ENCODE results near the gene SLC12A2. TPM values are rescaled to one million over a fixed set of nuclear protein-coding genes. Genes with fewer than 3 reads are reported as not detected.

The SLC12A2 gene
- total and polyA plus RNA-seq, 9 of the 15 experiments (the other 6 are each of a cell fraction or from before 2014, with no cell fraction given): 5.1 to 20.3 (median 12.6) TPM

- in situ Hi-C loops (cut with MboI): no loop called here
- BruUV-seq (replicated peaks): no TSS peak
- H3K36me3 ChIP-seq (ENCODE audit: control insufficient read depth, insufficient read depth, low read length): 0 out of 3 replicates have a peak, but pooled peaks cover 2% of the 10 kb centered on the region
- no peaks in the 10 kb centered on the region for H4K20me1 ChIP-seq (replicated peaks; ENCODE audit: control insufficient read depth, insufficient read depth, low read length)
- no peak overlapping the region for H3K9ac ChIP-seq (ENCODE audit: insufficient read depth in 1 of 2, low read depth in 2 of 2, low read length in 2 of 2)
- H3K4me1 ChIP-seq (replicated peaks in 1 of 2; ENCODE audit: control insufficient read depth in 2 of 2, insufficient read depth in 2 of 2, low read length in 2 of 2): no peaks in the 10 kb centered on the region
- H3K9me3 ChIP-seq (replicated peaks; ENCODE audit: control insufficient read depth, insufficient read depth, low read depth, low read length): no peaks in the 10 kb centered on the region
- TF ChIP-seq, protein P1, sequence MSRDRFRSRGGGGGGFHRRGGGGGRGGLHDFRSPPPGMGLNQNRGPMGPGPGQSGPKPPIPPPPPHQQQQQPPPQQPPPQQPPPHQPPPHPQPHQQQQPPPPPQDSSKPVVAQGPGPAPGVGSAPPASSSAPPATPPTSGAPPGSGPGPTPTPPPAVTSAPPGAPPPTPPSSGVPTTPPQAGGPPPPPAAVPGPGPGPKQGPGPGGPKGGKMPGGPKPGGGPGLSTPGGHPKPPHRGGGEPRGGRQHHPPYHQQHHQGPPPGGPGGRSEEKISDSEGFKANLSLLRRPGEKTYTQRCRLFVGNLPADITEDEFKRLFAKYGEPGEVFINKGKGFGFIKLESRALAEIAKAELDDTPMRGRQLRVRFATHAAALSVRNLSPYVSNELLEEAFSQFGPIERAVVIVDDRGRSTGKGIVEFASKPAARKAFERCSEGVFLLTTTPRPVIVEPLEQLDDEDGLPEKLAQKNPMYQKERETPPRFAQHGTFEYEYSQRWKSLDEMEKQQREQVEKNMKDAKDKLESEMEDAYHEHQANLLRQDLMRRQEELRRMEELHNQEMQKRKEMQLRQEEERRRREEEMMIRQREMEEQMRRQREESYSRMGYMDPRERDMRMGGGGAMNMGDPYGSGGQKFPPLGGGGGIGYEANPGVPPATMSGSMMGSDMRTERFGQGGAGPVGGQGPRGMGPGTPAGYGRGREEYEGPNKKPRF (IDR thresholded peaks at IDR 0.05; ENCODE audit: low read depth, low read length): no peak
- no peaks in the 10 kb centered on the region for H3K27me3 ChIP-seq (ENCODE audit: control insufficient read depth in 2 of 2, insufficient read depth in 2 of 2, low read length in 2 of 2)
- no peak overlapping the region for H3K4me2 ChIP-seq (ENCODE audit: insufficient read depth, low read length)
- intact Hi-C loops (cut with micrococcal nuclease): no loop called here
- 65% methylated on average over 4 of the region's 4 CpGs for WGBS (ENCODE audit: insufficient coverage, low coverage, missing lambda C conversion rate)
- no peak overlapping the region for H2AFZ ChIP-seq (ENCODE audit: low read depth, low read length)
- CTCF ChIA-PET (ENCODE audit: low intra/inter-chr PET ratio): interaction anchor here (0.6 kb wide), 1 partner anchor 67 kb away, joined by 3 read pairs; no protein-coding TSS in a partner anchor
- H3K79me2 ChIP-seq (ENCODE audit: control insufficient read depth, insufficient read depth, low read length): no peaks in the 10 kb centered on the region
- H3K9me1 ChIP-seq (ENCODE audit: control insufficient read depth, insufficient read depth, low read length): no peaks in the 10 kb centered on the region
- FAIRE-seq (peak; percentile 44), ATAC-seq (no peak), DNase-seq (ENCODE audit: extremely low read depth in 1 of 4, low spot score in 3 of 4) (no peak)
- POLR2A ChIA-PET: interaction anchor here (1.2 kb wide), 1 partner anchor 15 kb away, joined by 3 read pairs; no protein-coding TSS in a partner anchor
- H3K27ac ChIP-seq (ENCODE audit: extremely low read depth, low read depth, low read length): no peak overlapping the region
- no peak overlapping the region for H3K4me3 ChIP-seq
Measured at GRCh38 chr5:128062172-128062746, 21.3 kb upstream of the SLC12A2 start.

- peaks cover 6% of the 10 kb centered on the region for H3K36me3 ChIP-seq (ENCODE audit: control insufficient read depth, insufficient read depth, low read length)
- no peaks in the 10 kb centered on the region for H3K27me3 ChIP-seq (ENCODE audit: control insufficient read depth in 2 of 2, insufficient read depth in 2 of 2, low read length in 2 of 2)
- no peaks in the 10 kb centered on the region for H3K9me3 ChIP-seq (replicated peaks; ENCODE audit: control insufficient read depth, insufficient read depth, low read depth, low read length)
- ChIA-PET CTCF (ENCODE audit: low intra/inter-chr PET ratio) (no interaction called here), POLR2A (interaction anchor here (0.6 to 1.3 kb wide), 2 partner anchors 15 to 73 kb away, joined by 3 to 6 read pairs; no protein-coding TSS in a partner anchor)
- in situ Hi-C loops (cut with MboI) (no loop called here), intact Hi-C loops (cut with micrococcal nuclease) (no loop called here)
- H4K20me1 ChIP-seq (replicated peaks; ENCODE audit: control insufficient read depth, insufficient read depth, low read length): no peaks in the 10 kb centered on the region
- FAIRE-seq (no peak), DNase-seq (ENCODE audit: extremely low read depth in 1 of 4, low spot score in 3 of 4) (no peak), ATAC-seq (peak; percentile 36; the same call in 2 of the 3 replicates)
- no peak overlapping the region for H3K9ac ChIP-seq (ENCODE audit: insufficient read depth in 1 of 2, low read depth in 2 of 2, low read length in 2 of 2)
- no peaks in the 10 kb centered on the region for H3K9me1 ChIP-seq (ENCODE audit: control insufficient read depth, insufficient read depth, low read length)
- BruUV-seq (replicated peaks): no TSS peak
- peaks cover 0 to under 1% of the 10 kb centered on the region in 2 experiments; a peak in 2 of 5 replicates for H3K4me1 ChIP-seq (replicated peaks in 1 of 2; ENCODE audit: control insufficient read depth in 2 of 2, insufficient read depth in 2 of 2, low read length in 2 of 2)
- no peak overlapping the region for H2AFZ ChIP-seq (ENCODE audit: low read depth, low read length)
- H3K4me3 ChIP-seq: no peak overlapping the region
- H3K27ac ChIP-seq (ENCODE audit: extremely low read depth, low read depth, low read length): no peak overlapping the region
- H3K79me2 ChIP-seq (ENCODE audit: control insufficient read depth, insufficient read depth, low read length): peaks cover 9% of the 10 kb centered on the region
- no peak overlapping the region for H3K4me2 ChIP-seq (ENCODE audit: insufficient read depth, low read length)
- TF ChIP-seq ZBTB17 (CRISPR knock-in tag; IDR thresholded peaks at IDR 0.05): no peak
- TF ChIP-seq ZBTB2 (IDR thresholded peaks at IDR 0.05): no peak
- no peak for TF ChIP-seq BRCA1 (IDR thresholded peaks at IDR 0.05)
- TF ChIP-seq BRCA1 (CRISPR knock-in tag; IDR thresholded peaks at IDR 0.05): no peak
- TF ChIP-seq MEF2A (IDR thresholded peaks at IDR 0.05; ENCODE audit: control insufficient read depth, low read depth, low read length): no peak
- no peak for TF ChIP-seq ZNF140 (CRISPR knock-in tag; IDR thresholded peaks at IDR 0.05)
- no peak for TF ChIP-seq PTTG1 (tag; IDR thresholded peaks at IDR 0.05; ENCODE audit: low read depth)
- TF ChIP-seq ZNF436 (CRISPR knock-in tag; IDR thresholded peaks at IDR 0.05): no peak
Measured at GRCh38 chr5:128074171-128074570, 9.4 kb upstream of the SLC12A2 start.
